ENCODE data around the gene RDM1. TPM values are rescaled to one million over a fixed set of nuclear protein-coding genes. Genes with fewer than 3 reads are reported as not detected.

The RDM1 gene
- total and polyA plus RNA-seq, 2 experiments from 2014 or later: 3.9 to 8.8 TPM

DNA sequence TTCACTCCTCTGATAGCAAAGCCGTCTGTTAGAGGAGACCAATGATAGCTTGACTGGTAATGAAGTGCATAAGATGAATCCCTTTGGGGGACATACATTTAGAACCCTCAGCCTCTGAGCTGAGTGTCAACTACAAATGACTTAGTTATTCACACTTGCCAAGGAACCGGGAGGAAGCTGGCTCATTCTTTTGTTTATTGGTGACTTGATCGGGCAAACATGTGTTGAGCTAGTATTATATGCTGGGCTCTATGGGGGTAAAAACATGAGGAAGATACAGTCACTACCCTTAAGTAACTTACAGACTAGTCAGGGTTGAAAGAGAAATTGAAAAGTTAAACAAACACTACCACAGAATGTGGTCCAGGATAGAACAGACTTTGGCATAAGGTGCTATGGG is 47.8 kb upstream of the RDM1 start (continued):
- TF ChIP-seq ETS1 (IDR thresholded peaks at IDR 0.05): no peak
- no peak for TF ChIP-seq ZNF114 (CRISPR knock-in tag; IDR thresholded peaks at IDR 0.05)
- TF ChIP-seq JUNB (IDR thresholded peaks at IDR 0.05; ENCODE audit: unreplicated experiment): no peak
- no peak for TF ChIP-seq STAT1 (IDR thresholded peaks at IDR 0.05; ENCODE audit: unreplicated experiment)
- TF ChIP-seq NANOG (IDR thresholded peaks at IDR 0.05; ENCODE audit: borderline replicate concordance): no peak
- TF ChIP-seq EZH2 (IDR thresholded peaks at IDR 0.05; ENCODE audit: low read depth, unreplicated experiment): no peak
- no peak for TF ChIP-seq EZH2phosphoT487 (IDR thresholded peaks at IDR 0.05; ENCODE audit: unreplicated experiment)
- TF ChIP-seq REST (IDR thresholded peaks at IDR 0.05; ENCODE audit: unreplicated experiment): no peak
- TF ChIP-seq ZNF331 (CRISPR knock-in tag; IDR thresholded peaks at IDR 0.05; ENCODE audit: low read depth): no peak

DNA sequence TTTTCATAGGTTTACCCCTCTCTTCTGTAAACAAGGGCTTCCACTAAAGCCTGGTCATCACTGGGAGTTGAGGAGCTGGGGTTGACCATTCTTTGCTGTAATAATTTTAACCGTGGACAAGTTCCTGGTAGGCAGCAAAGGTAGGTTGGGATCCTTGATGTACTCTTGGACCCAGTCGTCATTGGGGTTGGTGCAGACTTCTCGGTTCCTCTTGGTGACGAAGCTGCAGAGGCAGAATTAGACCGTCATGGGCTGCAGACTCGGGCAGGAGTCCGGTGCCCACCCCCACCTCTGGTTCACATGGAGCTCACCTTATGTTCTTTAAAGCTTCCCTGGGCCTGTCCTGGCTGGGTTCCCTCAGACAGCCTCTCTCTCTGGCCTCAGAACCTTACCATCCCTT is 46.9 kb upstream of the RDM1 start:
- no peaks in the 10 kb centered on the region for H3K27me3 ChIP-seq (ENCODE audit: insufficient read depth)
- no peaks in the 10 kb centered on the region for H3F3A ChIP-seq (replicated peaks; ENCODE audit: low read depth)
- Mint-ChIP-seq H3K36me3 (ENCODE audit: low read depth) (no peaks in the 10 kb centered on the region), H3K27me3 (ENCODE audit: insufficient read depth, low read depth, poor library complexity) (peaks cover 5% of the 10 kb centered on the region), H3K4me3 (no peak overlapping the region), H3K27ac (no peak overlapping the region), H3K4me1 (no peaks in the 10 kb centered on the region; the same call in 2 of the 3 replicates), H3K9me3 (no peaks in the 10 kb centered on the region)
- H3K79me2 ChIP-seq (replicated peaks; ENCODE audit: insufficient read depth): no peaks in the 10 kb centered on the region
- no peak for DNase-seq (ENCODE audit: low spot score)
- no peaks in the 10 kb centered on the region for H4K20me1 ChIP-seq (replicated peaks; ENCODE audit: insufficient read depth)
- H3K4me3 ChIP-seq: no peak overlapping the region
- H3K4me1 ChIP-seq (ENCODE audit: insufficient read depth): no peaks in the 10 kb centered on the region
- no peak for ATAC-seq
- H3K4me2 ChIP-seq: no peak overlapping the region
- H3K36me3 ChIP-seq (ENCODE audit: insufficient read depth): no peaks in the 10 kb centered on the region
- H3K9me2 ChIP-seq (ENCODE audit: insufficient read depth): peaks cover 7% of the 10 kb centered on the region; the same call in 1 of the 2 replicates
- H2AFZ ChIP-seq: no peak overlapping the region
- TF ChIP-seq EZH2phosphoT487 (IDR thresholded peaks at IDR 0.05; ENCODE audit: unreplicated experiment): no peak
- H3K27ac ChIP-seq (ENCODE audit: low read depth): no peak overlapping the region
